ENCODE results near the gene POM121L2. TPM values are rescaled to one million over a fixed set of nuclear protein-coding genes. Genes with fewer than 3 reads are reported as not detected.

The POM121L2 gene
- total and polyA plus RNA-seq, 2 of the 13 experiments (the other 11 are each of a cell fraction or from before 2014, with no cell fraction given): not detected

DNA sequence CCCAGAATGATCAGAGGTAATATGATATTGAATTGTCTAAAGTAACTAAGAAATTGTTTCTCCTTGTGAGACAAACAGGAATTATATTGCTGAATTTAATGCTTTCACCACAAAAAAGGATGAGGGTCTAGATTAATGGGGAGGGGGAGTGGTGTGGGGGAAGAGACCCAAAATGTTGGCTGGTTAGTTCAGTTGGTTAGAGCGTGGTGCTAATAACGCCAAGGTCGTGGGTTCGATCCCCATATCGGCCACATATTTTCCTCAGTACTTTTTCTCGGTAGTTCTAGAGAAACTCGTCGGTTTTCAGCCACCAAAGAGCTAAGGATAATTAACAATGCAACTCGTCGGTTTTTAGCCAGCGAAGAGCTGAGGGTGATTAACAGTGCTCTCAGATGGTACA, 38.3 kb downstream of the POM121L2 start:
- H3K9ac ChIP-seq (ENCODE audit: insufficient read depth, low read depth, low read length): no peak overlapping the region
- 52% methylated on average over 11 of the region's 11 CpGs for WGBS (ENCODE audit: low lambda C conversion rate)
- no peaks in the 10 kb centered on the region for H3K79me2 ChIP-seq (ENCODE audit: insufficient read depth, low read length)
- H3K4me3 ChIP-seq (replicated peaks in 1 of 3; ENCODE audit: insufficient read depth in 1 of 3, low read depth in 2 of 3, low read length in 3 of 3): no peak overlapping the region
- in situ Hi-C loops (cut with HindIII; ENCODE audit: extremely low pct_ligation_motif_present, low pct_unique_long_range_greater_than_20kb): no loop called here
- H3K9me3 ChIP-seq (ENCODE audit: low read length): no peaks in the 10 kb centered on the region
- TF ChIP-seq, protein P1, sequence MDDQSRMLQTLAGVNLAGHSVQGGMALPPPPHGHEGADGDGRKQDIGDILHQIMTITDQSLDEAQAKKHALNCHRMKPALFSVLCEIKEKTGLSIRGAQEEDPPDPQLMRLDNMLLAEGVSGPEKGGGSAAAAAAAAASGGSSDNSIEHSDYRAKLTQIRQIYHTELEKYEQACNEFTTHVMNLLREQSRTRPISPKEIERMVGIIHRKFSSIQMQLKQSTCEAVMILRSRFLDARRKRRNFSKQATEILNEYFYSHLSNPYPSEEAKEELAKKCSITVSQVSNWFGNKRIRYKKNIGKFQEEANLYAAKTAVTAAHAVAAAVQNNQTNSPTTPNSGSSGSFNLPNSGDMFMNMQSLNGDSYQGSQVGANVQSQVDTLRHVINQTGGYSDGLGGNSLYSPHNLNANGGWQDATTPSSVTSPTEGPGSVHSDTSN (CRISPR knock-in tag; IDR thresholded peaks at IDR 0.05; ENCODE audit: borderline replicate concordance): no peak
- TF ChIP-seq, protein P2, sequence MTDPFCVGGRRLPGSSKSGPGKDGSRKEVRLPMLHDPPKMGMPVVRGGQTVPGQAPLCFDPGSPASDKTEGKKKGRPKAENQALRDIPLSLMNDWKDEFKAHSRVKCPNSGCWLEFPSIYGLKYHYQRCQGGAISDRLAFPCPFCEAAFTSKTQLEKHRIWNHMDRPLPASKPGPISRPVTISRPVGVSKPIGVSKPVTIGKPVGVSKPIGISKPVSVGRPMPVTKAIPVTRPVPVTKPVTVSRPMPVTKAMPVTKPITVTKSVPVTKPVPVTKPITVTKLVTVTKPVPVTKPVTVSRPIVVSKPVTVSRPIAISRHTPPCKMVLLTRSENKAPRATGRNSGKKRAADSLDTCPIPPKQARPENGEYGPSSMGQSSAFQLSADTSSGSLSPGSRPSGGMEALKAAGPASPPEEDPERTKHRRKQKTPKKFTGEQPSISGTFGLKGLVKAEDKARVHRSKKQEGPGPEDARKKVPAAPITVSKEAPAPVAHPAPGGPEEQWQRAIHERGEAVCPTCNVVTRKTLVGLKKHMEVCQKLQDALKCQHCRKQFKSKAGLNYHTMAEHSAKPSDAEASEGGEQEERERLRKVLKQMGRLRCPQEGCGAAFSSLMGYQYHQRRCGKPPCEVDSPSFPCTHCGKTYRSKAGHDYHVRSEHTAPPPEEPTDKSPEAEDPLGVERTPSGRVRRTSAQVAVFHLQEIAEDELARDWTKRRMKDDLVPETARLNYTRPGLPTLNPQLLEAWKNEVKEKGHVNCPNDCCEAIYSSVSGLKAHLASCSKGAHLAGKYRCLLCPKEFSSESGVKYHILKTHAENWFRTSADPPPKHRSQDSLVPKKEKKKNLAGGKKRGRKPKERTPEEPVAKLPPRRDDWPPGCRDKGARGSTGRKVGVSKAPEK (CRISPR knock-in tag; IDR thresholded peaks at IDR 0.05; ENCODE audit: borderline replicate concordance): no peak
- no peak for TF ChIP-seq ELF3 (CRISPR knock-in tag; IDR thresholded peaks at IDR 0.05)
- TF ChIP-seq FOXK2 (IDR thresholded peaks at IDR 0.05): no peak
- TF ChIP-seq, protein P3, sequence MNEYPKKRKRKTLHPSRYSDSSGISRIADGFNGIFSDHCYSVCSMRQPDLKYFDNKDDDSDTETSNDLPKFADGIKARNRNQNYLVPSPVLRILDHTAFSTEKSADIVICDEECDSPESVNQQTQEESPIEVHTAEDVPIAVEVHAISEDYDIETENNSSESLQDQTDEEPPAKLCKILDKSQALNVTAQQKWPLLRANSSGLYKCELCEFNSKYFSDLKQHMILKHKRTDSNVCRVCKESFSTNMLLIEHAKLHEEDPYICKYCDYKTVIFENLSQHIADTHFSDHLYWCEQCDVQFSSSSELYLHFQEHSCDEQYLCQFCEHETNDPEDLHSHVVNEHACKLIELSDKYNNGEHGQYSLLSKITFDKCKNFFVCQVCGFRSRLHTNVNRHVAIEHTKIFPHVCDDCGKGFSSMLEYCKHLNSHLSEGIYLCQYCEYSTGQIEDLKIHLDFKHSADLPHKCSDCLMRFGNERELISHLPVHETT (CRISPR knock-in tag; conservative IDR thresholded peaks at IDR 0.05): no peak
- TF ChIP-seq SIN3A (IDR thresholded peaks at IDR 0.05; ENCODE audit: borderline replicate concordance, low read depth, low read length): no peak
- TF ChIP-seq, protein P4, sequence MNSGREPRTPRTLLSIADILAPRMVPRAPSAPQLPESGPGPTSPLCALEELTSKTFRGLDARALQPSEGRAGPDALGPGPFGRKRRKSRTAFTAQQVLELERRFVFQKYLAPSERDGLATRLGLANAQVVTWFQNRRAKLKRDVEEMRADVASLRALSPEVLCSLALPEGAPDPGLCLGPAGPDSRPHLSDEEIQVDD (CRISPR knock-in tag; IDR thresholded peaks at IDR 0.05; ENCODE audit: borderline replicate concordance): no peak
- TF ChIP-seq ZNF879 (CRISPR knock-in tag; IDR thresholded peaks at IDR 0.05): no peak
- TF ChIP-seq ZMYM4 (CRISPR knock-in tag; IDR thresholded peaks at IDR 0.05): no peak
- TF ChIP-seq, protein P5, sequence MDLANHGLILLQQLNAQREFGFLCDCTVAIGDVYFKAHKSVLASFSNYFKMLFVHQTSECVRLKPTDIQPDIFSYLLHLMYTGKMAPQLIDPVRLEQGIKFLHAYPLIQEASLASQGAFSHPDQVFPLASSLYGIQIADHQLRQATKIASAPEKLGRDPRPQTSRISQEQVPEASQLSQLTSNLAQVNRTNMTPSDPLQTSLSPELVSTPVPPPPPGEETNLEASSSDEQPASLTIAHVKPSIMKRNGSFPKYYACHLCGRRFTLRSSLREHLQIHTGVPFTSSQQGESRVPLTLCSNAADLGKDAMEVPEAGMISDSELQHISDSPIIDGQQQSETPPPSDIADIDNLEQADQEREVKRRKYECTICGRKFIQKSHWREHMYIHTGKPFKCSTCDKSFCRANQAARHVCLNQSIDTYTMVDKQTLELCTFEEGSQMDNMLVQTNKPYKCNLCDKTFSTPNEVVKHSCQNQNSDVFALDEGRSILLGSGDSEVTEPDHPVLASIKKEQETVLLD (CRISPR knock-in tag; IDR thresholded peaks at IDR 0.05; ENCODE audit: low read depth): no peak
- no peak for TF ChIP-seq ARNT2 (CRISPR knock-in tag; IDR thresholded peaks at IDR 0.05; ENCODE audit: low read depth)
- TF ChIP-seq POLR2G (IDR thresholded peaks at IDR 0.05; ENCODE audit: low read depth, low read length): no peak
- no peak for TF ChIP-seq TARDBP (CRISPR knock-in tag; IDR thresholded peaks at IDR 0.05)
- no peak for TF ChIP-seq PHF21A (CRISPR knock-in tag; IDR thresholded peaks at IDR 0.05)
- TF ChIP-seq, protein P6, sequence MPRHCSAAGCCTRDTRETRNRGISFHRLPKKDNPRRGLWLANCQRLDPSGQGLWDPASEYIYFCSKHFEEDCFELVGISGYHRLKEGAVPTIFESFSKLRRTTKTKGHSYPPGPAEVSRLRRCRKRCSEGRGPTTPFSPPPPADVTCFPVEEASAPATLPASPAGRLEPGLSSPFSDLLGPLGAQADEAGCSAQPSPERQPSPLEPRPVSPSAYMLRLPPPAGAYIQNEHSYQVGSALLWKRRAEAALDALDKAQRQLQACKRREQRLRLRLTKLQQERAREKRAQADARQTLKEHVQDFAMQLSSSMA (CRISPR knock-in tag; IDR thresholded peaks at IDR 0.05): no peak
- TF ChIP-seq HIVEP1 (CRISPR knock-in tag; IDR thresholded peaks at IDR 0.05): no peak
- CTCF ChIA-PET (ENCODE audit: low intra/inter-chr PET ratio, low total read pairs): no interaction called here
- no peak overlapping the region for H3K4me2 ChIP-seq (ENCODE audit: low read depth, low read length)
- DNase-seq (ENCODE audit: low spot score): no peak
- BruUV-seq (replicated peaks): no TSS peak
- peaks cover 5 to 35% of the 10 kb centered on the region in 2 experiments; a peak in 4 of 5 replicates for H3K27me3 ChIP-seq (ENCODE audit: control insufficient read depth in 1 of 2, insufficient read depth in 2 of 2, low read length in 2 of 2)
- intact Hi-C loops (cut with micrococcal nuclease; ENCODE audit: unreplicated experiment): no loop called here
- peaks cover 9% of the 10 kb centered on the region; the same call in 1 of the 2 replicates for H3K4me1 ChIP-seq (ENCODE audit: insufficient read depth, low read length)
- ATAC-seq: no peak
- H2AFZ ChIP-seq (ENCODE audit: low read length): no peak overlapping the region
- POLR2A ChIA-PET: no interaction called here
- FAIRE-seq: no peak
- H3K36me3 ChIP-seq (replicated peaks in 1 of 2; ENCODE audit: control insufficient read depth in 1 of 2, insufficient read depth in 2 of 2, low read length in 2 of 2): no peaks in the 10 kb centered on the region
- H3K27ac ChIP-seq (ENCODE audit: extremely low read length, insufficient read depth, low read length): no peak overlapping the region
- H4K20me1 ChIP-seq (ENCODE audit: insufficient read depth, low read length): no peaks in the 10 kb centered on the region

Measured in HepG2 (cell line).